Brain microvascular endothelial cell (primary cell): Measurements from ENCODE around the gene TPRN.

Source experiments
- DNase-seq: peaks from one replicate; pipeline ENCODE4 v3.0.0-alpha.2; 2020
- H3K27ac ChIP-seq: fragments of 250-450 bp; sonication (Bioruptor Pico); 2 replicates; pipeline ENCODE4 v1.5.1; 2020; ENCODE audit warnings: mild to moderate bottlenecking, moderate library complexity
- H3K27me3 ChIP-seq: fragments of 250-450 bp; sonication (Bioruptor Pico); replicated peaks from 2 replicates; pipeline ENCODE4 v1.5.1; 2020; ENCODE audit warnings: mild to moderate bottlenecking
- H3K36me3 ChIP-seq: fragments of 250-450 bp; sonication (Bioruptor Pico); replicated peaks from 2 replicates; pipeline ENCODE4 v1.5.1; 2020; ENCODE audit warnings: mild to moderate bottlenecking
- H3K4me3 ChIP-seq: 2 replicates; pipeline ENCODE4 v1.5.1; 2011; ENCODE audit warnings: low read depth, mild to moderate bottlenecking, control low read depth, low read length, moderate library complexity
- in situ Hi-C: cut with HindIII; loops from 2 replicates; pipeline ENCODE4 v1.10.0; 2017; ENCODE audit warnings: low sequenced_read_pairs, low pct_ligation_motif_present
- TF ChIP-seq, protein P1 (sequence below): IDR thresholded peaks from 2 replicates; pipeline ENCODE4 v1.5.1; 2011; ENCODE audit warnings: low read depth, mild to moderate bottlenecking, moderate library complexity, low read length, control low read depth, inconsistent platforms; ENCODE audit errors: missing control alignments

Gene TPRN

DNA sequence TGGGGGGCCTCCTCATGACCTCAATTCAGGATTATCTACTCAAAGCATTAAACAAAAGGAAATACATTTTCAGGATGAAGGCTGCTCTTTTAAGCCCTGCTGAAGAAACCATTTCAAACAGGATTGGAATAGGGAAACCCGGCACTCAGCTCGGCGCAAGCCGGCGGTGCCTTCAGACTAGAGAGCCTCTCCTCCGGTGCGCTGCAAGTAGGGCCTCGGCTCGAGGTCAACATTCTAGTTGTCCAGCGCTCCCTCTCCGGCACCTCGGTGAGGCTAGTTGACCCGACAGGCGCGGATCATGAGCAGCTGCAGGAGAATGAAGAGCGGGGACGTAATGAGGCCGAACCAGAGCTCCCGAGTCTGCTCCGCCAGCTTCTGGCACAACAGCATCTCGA lies 4.2 kb upstream of the TPRN start:
- in situ Hi-C loops = no loop called here
- H3K4me3 ChIP-seq = peak overlapping the region; percentile 90
- no peak overlapping the region for H3K27ac ChIP-seq
- no peaks in the 10 kb centered on the region for H3K27me3 ChIP-seq
- H3K36me3 ChIP-seq = no peaks in the 10 kb centered on the region
- TF ChIP-seq, protein P1, sequence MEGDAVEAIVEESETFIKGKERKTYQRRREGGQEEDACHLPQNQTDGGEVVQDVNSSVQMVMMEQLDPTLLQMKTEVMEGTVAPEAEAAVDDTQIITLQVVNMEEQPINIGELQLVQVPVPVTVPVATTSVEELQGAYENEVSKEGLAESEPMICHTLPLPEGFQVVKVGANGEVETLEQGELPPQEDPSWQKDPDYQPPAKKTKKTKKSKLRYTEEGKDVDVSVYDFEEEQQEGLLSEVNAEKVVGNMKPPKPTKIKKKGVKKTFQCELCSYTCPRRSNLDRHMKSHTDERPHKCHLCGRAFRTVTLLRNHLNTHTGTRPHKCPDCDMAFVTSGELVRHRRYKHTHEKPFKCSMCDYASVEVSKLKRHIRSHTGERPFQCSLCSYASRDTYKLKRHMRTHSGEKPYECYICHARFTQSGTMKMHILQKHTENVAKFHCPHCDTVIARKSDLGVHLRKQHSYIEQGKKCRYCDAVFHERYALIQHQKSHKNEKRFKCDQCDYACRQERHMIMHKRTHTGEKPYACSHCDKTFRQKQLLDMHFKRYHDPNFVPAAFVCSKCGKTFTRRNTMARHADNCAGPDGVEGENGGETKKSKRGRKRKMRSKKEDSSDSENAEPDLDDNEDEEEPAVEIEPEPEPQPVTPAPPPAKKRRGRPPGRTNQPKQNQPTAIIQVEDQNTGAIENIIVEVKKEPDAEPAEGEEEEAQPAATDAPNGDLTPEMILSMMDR = no peak
- DNase-seq = no peak

DNA sequence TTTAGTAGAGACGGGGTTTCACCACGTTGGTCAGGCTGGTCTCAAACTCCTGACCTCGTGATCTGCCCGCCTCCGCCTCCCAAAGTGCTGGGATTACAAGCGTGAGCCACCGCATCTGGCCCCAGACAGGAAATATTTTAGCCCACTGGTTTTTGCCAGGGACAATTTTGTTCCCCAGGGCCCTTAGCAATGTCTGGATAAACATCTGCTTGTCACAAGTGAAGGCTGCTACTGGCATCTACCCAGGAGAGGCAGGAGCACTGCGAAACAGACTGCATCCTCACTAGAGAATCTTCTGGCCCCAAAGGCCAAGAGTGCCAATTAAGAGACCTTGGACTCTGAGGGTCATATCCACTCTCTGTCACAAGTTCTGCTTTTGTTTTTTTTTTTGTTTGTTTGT lies 2.4 kb upstream of the TPRN start:
- no peaks in the 10 kb centered on the region for H3K27me3 ChIP-seq
- TF ChIP-seq, protein P1 = no peak
- no peak overlapping the region for H3K27ac ChIP-seq
- H3K36me3 ChIP-seq = no peaks in the 10 kb centered on the region
- no peak for DNase-seq
- no peak overlapping the region for H3K4me3 ChIP-seq
- in situ Hi-C loops = no loop called here

GRCh38 chr9:137201205-137201868 lies 796 bp upstream of the TPRN start:
- Histone ChIP-seq H3K4me3 (peak overlapping the region; percentile 77), H3K27ac (no peak overlapping the region), H3K36me3 (no peaks in the 10 kb centered on the region), H3K27me3 (no peaks in the 10 kb centered on the region)
- no peak for DNase-seq
- in situ Hi-C loops = no loop called here
- TF ChIP-seq, protein P1 = no peak

GRCh38 chr9:137199411-137200121 lies 975 bp downstream of the TPRN start:
- TF ChIP-seq, protein P1 = no peak
- no peak for DNase-seq
- in situ Hi-C loops = no loop called here
- no peak overlapping the region for H3K27ac ChIP-seq
- peak overlapping the region; percentile 46 for H3K4me3 ChIP-seq
- no peaks in the 10 kb centered on the region for H3K27me3 ChIP-seq
- H3K36me3 ChIP-seq = no peaks in the 10 kb centered on the region

DNA sequence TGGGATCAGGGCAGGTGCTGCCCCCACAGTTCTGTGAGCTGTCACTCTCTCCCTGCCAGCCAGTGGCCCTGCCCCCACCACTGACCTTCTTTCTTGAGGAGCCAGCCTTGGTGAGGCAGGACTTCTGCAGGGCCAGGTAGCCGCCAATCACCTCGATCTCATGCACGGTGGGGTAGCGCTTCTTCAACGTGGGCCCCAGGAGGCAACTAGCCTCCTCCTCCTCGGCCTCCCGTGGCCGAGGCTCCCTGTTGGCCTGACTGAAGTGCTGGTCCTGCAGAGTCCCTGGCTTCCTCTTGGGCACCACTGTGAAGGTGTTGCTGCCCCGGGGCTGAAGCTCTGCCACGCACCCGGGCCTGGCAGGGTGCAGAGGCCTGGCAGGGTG lies 1.6 kb downstream of the TPRN start:
- no peaks in the 10 kb centered on the region for H3K27me3 ChIP-seq
- no peak overlapping the region for H3K27ac ChIP-seq
- H3K36me3 ChIP-seq = no peaks in the 10 kb centered on the region
- no peak for DNase-seq
- TF ChIP-seq, protein P1 = no peak
- peak overlapping the region; percentile 46 for H3K4me3 ChIP-seq
- in situ Hi-C loops = no loop called here
